IMR-90 (cell line): ENCODE measurements around the gene TOMM7. TPM values are rescaled to one million over a fixed set of nuclear protein-coding genes. Genes with fewer than 3 reads are reported as not detected.

Experiments
- ATAC-seq: fragments of 200-7000 bp; cut with Tn5 transposase; 2 replicates; pipeline ENCODE4 v1.9.1; 2020; ENCODE audit warnings: low read depth, mild to moderate bottlenecking, moderate library complexity
- BruUV-seq: library from RNA; stranded (reverse); fragments of 400-500 nt; replicated peaks from 2 replicates; lab custom pipeline; 2021; lab: Mats Ljungman, UMichigan
- CTCF ChIA-PET: fragments of 300-600 bp; formaldehyde crosslinking; extraction: SDS; loops from one replicate; lab custom pipeline; 2021; ENCODE audit warnings: antibody characterized with exemption; lab: Yijun Ruan, JAX
- POLR2A ChIA-PET: fragments of 300-600 bp; sonication (Branson Sonifier 250); formaldehyde crosslinking; loops from one replicate; lab custom pipeline; 2022; ENCODE audit warnings: antibody characterized with exemption; ENCODE audit not compliant: unreplicated experiment; lab: Charles Lee
- DNase-seq: peaks from one replicate; pipeline ENCODE4 v3.0.0; 2013
- H2AFZ ChIP-seq: replicated peaks from 2 replicates; pipeline ENCODE3; 2013; ENCODE audit warnings: low read length, mild to moderate bottlenecking; ENCODE audit not compliant: poor library complexity
- H2AK5ac ChIP-seq: 2 replicates; pipeline ENCODE4 v1.6.1; 2013; ENCODE audit warnings: low read depth, low read length, inconsistent platforms
- H2AK9ac ChIP-seq: replicated peaks from 2 replicates; pipeline ENCODE3; 2013; ENCODE audit warnings: mild to moderate bottlenecking, low read depth, low read length, moderate library complexity; ENCODE audit not compliant: poor library complexity
- H2BK120ac ChIP-seq: 2 replicates; pipeline ENCODE4 v1.6.1; 2013; ENCODE audit warnings: low read depth, low read length, inconsistent platforms
- H2BK15ac ChIP-seq: 3 replicates; pipeline ENCODE4 v1.6.1; 2013; ENCODE audit warnings: low read depth, low read length, inconsistent platforms
- H2BK20ac ChIP-seq: 2 replicates; pipeline ENCODE4 v1.6.1; 2013; ENCODE audit warnings: low read depth, mild to moderate bottlenecking, inconsistent platforms, low read length, moderate library complexity
- H2BK5ac ChIP-seq: 2 replicates; pipeline ENCODE4 v1.6.1; 2013; ENCODE audit warnings: mild to moderate bottlenecking, low read depth, low read length, inconsistent platforms; ENCODE audit not compliant: poor library complexity, severe bottlenecking
- H3K14ac ChIP-seq: replicated peaks from 2 replicates; pipeline ENCODE4 v1.6.1; 2013; ENCODE audit warnings: low read depth, low read length, inconsistent platforms
- H3K18ac ChIP-seq: 2 replicates; pipeline ENCODE4 v1.6.1; 2013; ENCODE audit warnings: low read depth, low read length, control low read depth
- H3K23ac ChIP-seq: 2 replicates; pipeline ENCODE4 v1.6.1; 2013; ENCODE audit warnings: low read depth, low read length, inconsistent platforms
- H3K27ac ChIP-seq: 2 replicates; pipeline ENCODE4 v1.5.1; 2013; ENCODE audit warnings: mild to moderate bottlenecking, control low read depth, low read length; ENCODE audit not compliant: insufficient read depth
- H3K27me3 ChIP-seq: 2 replicates; pipeline ENCODE4 v1.6.1; 2013; ENCODE audit warnings: low read length; ENCODE audit not compliant: control insufficient read depth, insufficient read depth
- H3K36me3 ChIP-seq: 2 replicates; pipeline ENCODE4 v1.6.1; 2013; ENCODE audit warnings: low read length, mixed read lengths; ENCODE audit not compliant: control insufficient read depth, insufficient read depth
- H3K4ac ChIP-seq: 2 replicates; pipeline ENCODE4 v1.6.1; 2013; ENCODE audit warnings: low read depth, low read length, inconsistent platforms
- H3K4me1 ChIP-seq: 2 replicates; pipeline ENCODE4 v1.6.1; 2013; ENCODE audit warnings: low read length, mixed read lengths; ENCODE audit not compliant: control insufficient read depth, insufficient read depth
- H3K4me2 ChIP-seq: 2 replicates; pipeline ENCODE4 v1.6.1; 2013; ENCODE audit warnings: low read depth, mild to moderate bottlenecking, control low read depth, low read length, moderate library complexity
- H3K4me3 ChIP-seq: 2 replicates; pipeline ENCODE4 v1.5.1; 2013; ENCODE audit warnings: low read depth, mild to moderate bottlenecking, control low read depth, low read length, moderate library complexity; ENCODE audit not compliant: insufficient read depth
- H3K56ac ChIP-seq: 2 replicates; pipeline ENCODE4 v1.6.1; 2013; ENCODE audit warnings: low read length, inconsistent platforms; ENCODE audit not compliant: insufficient read depth; ENCODE audit errors: extremely low read depth
- H3K79me1 ChIP-seq, 2 experiments: 2 replicates each; pipeline ENCODE4 v1.6.1; 2013; ENCODE audit warnings: low read length in 2 of 2, inconsistent platforms in 1 of 2, low read depth in 1 of 2
- H3K9ac ChIP-seq: 2 replicates; pipeline ENCODE4 v1.6.1; 2013; ENCODE audit warnings: low read depth, low read length, control low read depth
- H3K9me1 ChIP-seq: 2 replicates; pipeline ENCODE4 v1.6.1; 2013; ENCODE audit warnings: low read length, inconsistent platforms; ENCODE audit not compliant: insufficient read depth
- H3K9me3 ChIP-seq: 2 replicates; pipeline ENCODE4 v1.6.1; 2013; ENCODE audit warnings: low read length; ENCODE audit not compliant: control insufficient read depth, insufficient read depth
- H4K20me1 ChIP-seq: 2 replicates; pipeline ENCODE4 v1.6.1; 2013; ENCODE audit warnings: low read length, inconsistent platforms; ENCODE audit not compliant: insufficient read depth
- H4K5ac ChIP-seq: 2 replicates; pipeline ENCODE4 v1.6.1; 2013; ENCODE audit warnings: mild to moderate bottlenecking, low read depth, low read length, control low read depth
- H4K8ac ChIP-seq, 2 experiments: 2 replicates each; pipeline ENCODE4 v1.6.1; 2013; ENCODE audit warnings: low read depth in 2 of 2, low read length in 2 of 2, control low read depth in 1 of 2, inconsistent platforms in 1 of 2
- H4K91ac ChIP-seq: 2 replicates; pipeline ENCODE4 v1.6.1; 2013; ENCODE audit warnings: low read depth, low read length, inconsistent platforms; ENCODE audit not compliant: insufficient read depth
- BHLHE40 ChIP-seq: fragments of 150-350 bp; IDR thresholded peaks from 2 replicates; pipeline ENCODE4 v1.6.1; 2016; ENCODE audit warnings: mild to moderate bottlenecking, low read depth, low read length
- CEBPB ChIP-seq: IDR thresholded peaks from 2 replicates; pipeline ENCODE4 v1.6.1; 2012; ENCODE audit warnings: low read depth, low read length, improper control_type of control experiment
- FOS ChIP-seq: fragments of 150-350 bp; IDR thresholded peaks from 2 replicates; pipeline ENCODE4 v1.6.1; 2016; ENCODE audit warnings: low read depth, low read length
- MAFK ChIP-seq: IDR thresholded peaks from 2 replicates; pipeline ENCODE4 v1.6.1; 2012; ENCODE audit warnings: low read depth, low read length, improper control_type of control experiment
- MXI1 ChIP-seq: IDR thresholded peaks from 2 replicates; pipeline ENCODE4 v1.6.1; 2012; ENCODE audit warnings: low read depth, mild to moderate bottlenecking, low read length, moderate library complexity, borderline replicate concordance
- NFE2L2 ChIP-seq: fragments of 150-350 bp; IDR thresholded peaks from 2 replicates; pipeline ENCODE4 v1.6.1; 2016; ENCODE audit warnings: low read depth, mild to moderate bottlenecking, low read length
- POLR2A ChIP-seq: IDR thresholded peaks from 2 replicates; pipeline ENCODE4 v1.6.1; 2012; ENCODE audit warnings: mild to moderate bottlenecking, low read depth, low read length
- RAD21 ChIP-seq: IDR thresholded peaks from 2 replicates; pipeline ENCODE4 v1.6.1; 2012; ENCODE audit warnings: low read length, improper control_type of control experiment
- RCOR1 ChIP-seq: IDR thresholded peaks from 2 replicates; pipeline ENCODE4 v1.6.1; 2012; ENCODE audit warnings: mild to moderate bottlenecking, low read length, improper control_type of control experiment; ENCODE audit not compliant: insufficient replicate concordance
- RFX5 ChIP-seq: IDR thresholded peaks from 2 replicates; pipeline ENCODE4 v1.8.0; 2012; ENCODE audit warnings: low read depth, mild to moderate bottlenecking, low read length, moderate library complexity
- WGBS, 2 experiments: methylation state at CpG; one replicate each; pipeline versions ENCODE4 v1.1.5 to v1.1.7; 2013; ENCODE audit warnings: missing lambda C conversion rate in 2 of 2; ENCODE audit not compliant: insufficient read length in 1 of 2; ENCODE audit errors: extremely low coverage in 2 of 2; 5-methylcytosine and 5-hydroxymethylcytosine counted together
- dilution Hi-C: fragments of 300-500 bp; cut with HindIII; formaldehyde crosslinking; loops from one replicate; pipeline ENCODE4 v1.14.3; 2018; ENCODE audit warnings: low sequenced_read_pairs; ENCODE audit not compliant: unreplicated experiment
- in situ Hi-C: fragments of 300-500 bp; cut with MboI; formaldehyde crosslinking; loops from 3 replicates; pipeline ENCODE4 v1.14.3; 2019; ENCODE audit warnings: low sequenced_read_pairs, inconsistent platforms, mixed read lengths
- intact Hi-C: fragments of 100-400 bp; cut with micrococcal nuclease; formaldehyde crosslinking; loops from 2 replicates; pipeline ENCODE4 v1.10.0; 2022
- polyA plus RNA-seq, 3 experiments: library from polyadenylated mRNA; depleted of rRNA; stranded (reverse); fragments of >200 nt; gene quantifications; 2 replicates each; pipeline ENCODE4 v1.2.3, GENCODE V29; 2012; ENCODE audit warnings: low replicate concordance in 1 of 3
- total RNA-seq: library from RNA; depleted of rRNA; stranded (reverse); fragments of >200 nt; gene quantifications from 2 replicates; pipeline ENCODE4 v1.2.3, GENCODE V29; 2012
- TF ChIP-seq, protein P1 (sequence below): fragments of 150-350 bp; IDR thresholded peaks from 2 replicates; pipeline ENCODE4 v1.6.1; 2017; ENCODE audit warnings: mild to moderate bottlenecking, antibody characterized with exemption, low read length, low read depth

The TOMM7 gene
- total and polyA plus RNA-seq, 2 of the 4 experiments (the other 2 are of a cell fraction) = 67.2 to 727 TPM

DNA sequence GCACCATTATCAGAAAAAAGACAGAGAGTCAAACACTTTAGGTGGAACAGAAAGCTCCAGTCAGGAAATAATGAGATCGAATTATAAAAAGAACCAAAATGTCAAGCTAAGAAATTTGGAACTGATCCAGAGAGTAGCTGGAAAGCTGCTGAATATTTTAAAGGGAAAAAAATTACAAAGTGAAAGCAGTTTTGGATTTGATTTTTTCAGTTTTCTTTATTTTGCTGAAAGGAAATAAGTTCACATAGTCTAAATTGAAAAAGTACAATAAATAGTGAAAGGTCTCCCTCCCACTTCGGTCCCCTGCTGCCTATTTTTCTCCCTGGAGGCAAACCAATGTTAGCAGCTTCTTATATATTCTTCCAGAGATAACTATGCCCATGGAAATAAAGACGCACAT lies 11.3 kb upstream of the TOMM7 start:
- Histone ChIP-seq H3K4ac (no peak overlapping the region), H3K9me1 (peaks cover 6% of the 10 kb centered on the region), H3K4me1 (peaks cover 12% of the 10 kb centered on the region), H3K23ac (no peak overlapping the region), H2AK9ac (no peak overlapping the region), H3K14ac (no peak overlapping the region), H4K91ac (no peak overlapping the region), H3K79me1 (no peaks in the 10 kb centered on the region), H3K27me3 (no peaks in the 10 kb centered on the region), H3K56ac (no peak overlapping the region), H4K20me1 (no peaks in the 10 kb centered on the region), H2BK5ac (no peak overlapping the region), H3K4me3 (no peak overlapping the region), H3K18ac (peak overlapping the region; percentile 52; the same call in 1 of the 2 replicates), H3K27ac (no peak overlapping the region), H3K9ac (peak overlapping the region; percentile 18), H4K8ac (peak overlapping the region in 1 of 2 experiments; percentile 48; a peak in 1 of 4 replicates), H3K4me2 (peak overlapping the region; percentile 89), H3K36me3 (no peaks in the 10 kb centered on the region), H2AFZ (no peak overlapping the region), H2BK120ac (peak overlapping the region; percentile 36; the same call in 1 of the 2 replicates), H3K9me3 (no peaks in the 10 kb centered on the region), H2AK5ac (no peak overlapping the region), H4K5ac (peak overlapping the region; percentile 91), H2BK15ac (no peak overlapping the region), H2BK20ac (no peak overlapping the region)
- in situ Hi-C loops = no loop called here
- POLR2A ChIA-PET = no interaction called here
- CTCF ChIA-PET = no interaction called here
- TF ChIP-seq MAFK (no peak), RAD21 (no peak), BHLHE40 (no peak), NFE2L2 (no peak), MXI1 (no peak), FOS (no peak), POLR2A (no peak), CEBPB (no peak), RCOR1 (no peak), RFX5 (no peak)
- TF ChIP-seq, protein P1, sequence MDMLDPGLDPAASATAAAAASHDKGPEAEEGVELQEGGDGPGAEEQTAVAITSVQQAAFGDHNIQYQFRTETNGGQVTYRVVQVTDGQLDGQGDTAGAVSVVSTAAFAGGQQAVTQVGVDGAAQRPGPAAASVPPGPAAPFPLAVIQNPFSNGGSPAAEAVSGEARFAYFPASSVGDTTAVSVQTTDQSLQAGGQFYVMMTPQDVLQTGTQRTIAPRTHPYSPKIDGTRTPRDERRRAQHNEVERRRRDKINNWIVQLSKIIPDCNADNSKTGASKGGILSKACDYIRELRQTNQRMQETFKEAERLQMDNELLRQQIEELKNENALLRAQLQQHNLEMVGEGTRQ = no peak
- no peak for ATAC-seq
- no TSS peak for BruUV-seq
- no CpG with 5 or more reads among the region's 3 CpGs for WGBS, 2 experiments
- intact Hi-C loops = no loop called here
- dilution Hi-C loops = no loop called here
- no peak for DNase-seq
